ENCODE data around the gene TRMT61B. TPM values are rescaled to one million over a fixed set of nuclear protein-coding genes. Genes with fewer than 3 reads are reported as not detected.

TRMT61B gene
- total and polyA plus RNA-seq, 9 of the 15 experiments (the other 6 are each of a cell fraction or from before 2014, with no cell fraction given): 13.2 to 28.3 (median 19.5) TPM

- no peak for TF ChIP-seq ZBTB5 (IDR thresholded peaks at IDR 0.05)
- TF ChIP-seq NFRKB (IDR thresholded peaks at IDR 0.05; ENCODE audit: low read depth): peak; percentile 76
- TF ChIP-seq ZBTB1 (CRISPR knock-in tag; IDR thresholded peaks at IDR 0.05; ENCODE audit: borderline replicate concordance, low read depth): peak; percentile 27; the same call in 1 of the 2 replicates
- no peak for TF ChIP-seq ZKSCAN1 (IDR thresholded peaks at IDR 0.05; ENCODE audit: low read depth, low read length)
- no peak for TF ChIP-seq KHSRP (IDR thresholded peaks at IDR 0.05)
- TF ChIP-seq CBFA2T3 (IDR thresholded peaks at IDR 0.05): no peak
- no peak for TF ChIP-seq ZNF175 (CRISPR knock-in tag; IDR thresholded peaks at IDR 0.05; ENCODE audit: low read depth)
- no peak for TF ChIP-seq AFF1 (IDR thresholded peaks at IDR 0.05; ENCODE audit: low read depth in 1 of 2, partially characterized antibody in 2 of 2)
- TF ChIP-seq MBD2 (IDR thresholded peaks at IDR 0.05; ENCODE audit: borderline replicate concordance, low read depth): peak; percentile 69; the same call in 1 of the 2 replicates
- TF ChIP-seq YBX1 (IDR thresholded peaks at IDR 0.05): no peak
- 0 out of 4 replicates have a peak, but pooled peaks of 1 of the 2 experiments have one; percentile 6 for TF ChIP-seq ARNT (IDR thresholded peaks at IDR 0.05)
- TF ChIP-seq ZNF584 (CRISPR knock-in tag; IDR thresholded peaks at IDR 0.05; ENCODE audit: low read depth): no peak
- TF ChIP-seq ARID3B (CRISPR knock-in tag; IDR thresholded peaks at IDR 0.05; ENCODE audit: borderline replicate concordance): no peak
- peak in 1 of 2 experiments; percentile 98; a peak in 2 of 4 replicates for TF ChIP-seq HDAC1 (IDR thresholded peaks at IDR 0.05)
- no peak for TF ChIP-seq CAMTA2 (CRISPR knock-in tag; conservative IDR thresholded peaks at IDR 0.05)
- TF ChIP-seq ZNF436 (CRISPR knock-in tag; IDR thresholded peaks at IDR 0.05): no peak
- TF ChIP-seq CBX2 (IDR thresholded peaks at IDR 0.05; ENCODE audit: insufficient read depth, low read length, poor library complexity, severe bottlenecking): no peak
- no peak for TF ChIP-seq JUNB (CRISPR knock-in tag; conservative IDR thresholded peaks at IDR 0.05)
- no peak for TF ChIP-seq SREBF1 (IDR thresholded peaks at IDR 0.05; ENCODE audit: borderline replicate concordance, low read depth, low read length)
- no peak for TF ChIP-seq RFX7 (CRISPR knock-in tag; IDR thresholded peaks at IDR 0.05)
- TF ChIP-seq NR2F6 (CRISPR knock-in tag; IDR thresholded peaks at IDR 0.05): no peak
- no peak for TF ChIP-seq ZNF696 (CRISPR knock-in tag; conservative IDR thresholded peaks at IDR 0.05)
- no peak for TF ChIP-seq CEBPB (tag; IDR thresholded peaks at IDR 0.05)
These were observed 24.5 kb upstream of the TRMT61B start, which contains the start of gene WDR43 (continued) for GRCh38 chr2:28894470-28895188.
